Stimulated activated CD8-positive, alpha-beta memory T cell treated with anti-CD3 and anti-CD28 coated beads, Interleukin-4, amount 100 ng/mL, for 48 hours (primary cell): Measurements from ENCODE around the gene GRAP2.
"Not testable (repeated sequence)": the region's sequence is repeated elsewhere in the genome, so short reads cannot be mapped to it uniquely, and the experiment has no call there.

Experiments
- DNase-seq: peaks from one replicate; pipeline ENCODE4 v3.0.0-alpha.2; 2020

Gene GRAP2

DNA sequence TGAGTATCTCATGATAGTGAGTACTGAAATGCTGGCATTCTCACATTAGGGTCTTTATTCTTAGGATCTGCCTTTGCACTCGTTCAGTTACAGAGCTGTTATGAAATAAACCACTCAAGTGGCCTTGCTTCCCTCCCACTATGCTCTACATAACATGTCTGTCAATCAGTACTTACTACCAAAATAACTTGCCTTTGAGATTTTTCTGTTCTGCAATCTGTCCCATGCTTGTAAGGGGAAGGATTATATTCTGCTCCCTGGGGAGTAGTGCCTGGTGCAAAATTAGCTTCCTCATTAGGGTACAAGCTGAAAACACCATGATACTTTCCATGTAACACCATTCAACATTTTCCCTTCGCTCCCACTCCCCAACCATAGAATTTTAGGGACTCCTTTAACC lies 1.9 kb upstream of the GRAP2 start:
- no peak for DNase-seq

DNA sequence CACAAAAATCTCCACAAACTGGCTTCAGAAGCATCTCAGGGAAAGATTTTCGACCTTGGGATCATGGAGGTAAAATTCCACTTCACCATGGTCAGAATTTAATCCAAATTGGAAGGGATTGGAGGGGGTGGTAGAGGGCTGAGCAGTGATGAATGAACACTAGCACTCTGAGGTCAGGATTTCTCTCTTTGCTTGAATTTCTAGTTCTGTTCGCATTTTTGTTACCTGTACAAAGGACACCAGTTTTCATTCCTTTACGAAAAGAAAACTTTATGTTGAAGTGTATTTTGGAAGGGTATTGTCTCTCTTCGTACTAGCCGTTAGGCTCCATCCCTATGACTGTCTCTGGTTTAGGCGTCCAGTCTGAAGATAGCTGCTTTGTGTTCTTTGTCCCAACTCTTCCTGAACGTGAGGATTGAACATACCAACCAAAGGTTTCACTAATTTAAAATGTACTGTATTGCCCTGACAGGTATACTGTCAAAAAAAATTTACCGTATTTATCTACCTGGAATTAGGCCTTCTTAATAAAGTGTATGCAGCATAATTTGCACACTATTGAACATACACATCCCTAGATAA lies 772 bp downstream of the GRAP2 start:
- DNase-seq, result no peak

DNA sequence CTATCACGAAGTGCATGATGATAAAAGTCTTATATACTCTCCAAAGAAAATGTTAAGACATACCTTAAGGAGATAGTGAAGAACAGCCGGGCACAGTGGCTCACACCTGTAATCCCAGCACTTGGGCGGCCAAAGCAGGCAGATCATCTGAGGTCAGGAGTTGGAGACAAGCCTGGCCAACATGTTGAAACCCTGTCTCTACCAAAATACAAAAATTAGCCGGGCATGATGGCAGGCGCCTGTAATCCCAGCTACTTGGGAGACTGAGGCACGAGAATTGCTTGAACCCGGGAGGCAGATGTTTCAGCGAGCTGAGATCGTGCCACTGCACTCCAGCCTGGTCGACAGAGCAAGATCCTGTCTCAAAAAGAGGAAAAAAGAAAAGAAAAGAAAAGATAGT lies 3.1 kb downstream of the GRAP2 start:
- not testable (repeated sequence) for DNase-seq

DNA sequence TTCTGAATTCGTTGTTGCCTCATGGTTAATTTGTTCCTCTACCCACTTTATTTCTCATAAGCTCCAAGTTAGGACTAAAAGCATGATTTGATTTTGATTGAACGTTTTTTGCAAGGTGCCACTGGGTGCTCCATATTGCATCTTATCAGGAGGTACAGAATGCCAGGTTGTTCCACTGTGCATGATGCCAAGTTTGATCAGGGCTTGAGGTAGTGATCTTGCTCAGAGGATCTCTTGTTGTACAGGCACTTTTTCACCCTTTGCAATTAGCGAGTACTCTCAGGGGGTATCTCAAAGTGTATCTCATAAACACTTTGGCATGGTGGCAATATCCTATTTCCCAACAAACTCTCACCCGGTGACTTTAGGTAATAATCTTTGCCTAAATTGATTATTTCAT lies 4.0 kb downstream of the GRAP2 start:
- DNase-seq, result no peak

DNA sequence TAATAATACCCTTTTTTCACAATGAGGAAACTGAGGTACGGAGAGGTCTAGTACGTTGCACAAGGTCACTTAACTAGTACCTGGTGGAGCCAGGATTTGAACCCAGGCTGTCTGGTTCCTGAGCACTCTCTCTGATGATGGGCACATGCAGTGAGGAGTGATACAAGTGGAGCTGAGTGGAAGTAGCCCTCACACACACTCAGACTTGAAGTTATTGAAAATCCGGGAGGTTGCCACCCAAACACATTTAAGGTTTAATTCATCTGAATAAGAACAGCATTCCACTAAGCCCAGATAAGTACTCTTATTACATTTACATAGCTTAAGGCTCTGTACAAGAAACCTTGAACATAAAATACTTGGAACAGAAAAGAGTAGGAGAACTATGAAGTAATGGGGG lies 4.8 kb downstream of the GRAP2 start:
- DNase-seq, result peak; percentile 52

DNA sequence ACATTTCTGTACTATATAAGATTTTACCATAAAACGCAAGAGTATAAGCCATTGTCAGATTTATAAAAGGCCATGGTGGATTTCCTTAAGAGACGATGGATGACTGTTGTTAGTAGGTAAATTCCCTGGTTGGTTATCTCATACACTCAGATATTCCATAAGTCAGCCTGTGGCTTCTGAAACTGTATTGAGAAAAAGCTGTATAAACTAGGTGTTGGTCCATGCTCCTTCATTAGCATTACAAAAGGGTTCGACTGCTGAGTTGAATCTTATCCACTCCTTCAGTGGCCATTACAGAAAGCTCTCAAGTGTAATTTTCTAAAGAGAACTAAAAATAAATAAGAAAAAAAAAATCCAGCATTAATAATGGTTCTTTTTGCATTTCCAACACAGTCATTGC lies 5.3 kb downstream of the GRAP2 start:
- no peak for DNase-seq

DNA sequence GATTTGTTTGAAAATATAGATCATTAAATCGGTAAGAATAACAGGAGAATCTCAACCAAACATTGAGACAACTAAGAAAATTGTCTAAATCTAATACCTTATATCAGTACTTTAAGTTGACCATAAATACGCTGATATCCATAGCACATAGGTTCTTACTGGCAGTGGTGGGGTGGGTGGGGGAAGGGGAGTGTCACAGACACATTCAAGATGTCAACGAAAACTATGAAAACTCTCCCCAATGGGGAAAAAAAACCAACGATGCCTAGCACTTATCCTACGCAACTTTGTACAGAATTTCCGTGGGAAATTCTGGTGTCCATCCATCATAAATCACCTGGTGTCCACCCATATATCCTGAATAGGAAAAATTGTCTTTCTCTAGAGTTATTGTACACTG lies 6.2 kb downstream of the GRAP2 start:
- DNase-seq, result peak; percentile 45

DNA sequence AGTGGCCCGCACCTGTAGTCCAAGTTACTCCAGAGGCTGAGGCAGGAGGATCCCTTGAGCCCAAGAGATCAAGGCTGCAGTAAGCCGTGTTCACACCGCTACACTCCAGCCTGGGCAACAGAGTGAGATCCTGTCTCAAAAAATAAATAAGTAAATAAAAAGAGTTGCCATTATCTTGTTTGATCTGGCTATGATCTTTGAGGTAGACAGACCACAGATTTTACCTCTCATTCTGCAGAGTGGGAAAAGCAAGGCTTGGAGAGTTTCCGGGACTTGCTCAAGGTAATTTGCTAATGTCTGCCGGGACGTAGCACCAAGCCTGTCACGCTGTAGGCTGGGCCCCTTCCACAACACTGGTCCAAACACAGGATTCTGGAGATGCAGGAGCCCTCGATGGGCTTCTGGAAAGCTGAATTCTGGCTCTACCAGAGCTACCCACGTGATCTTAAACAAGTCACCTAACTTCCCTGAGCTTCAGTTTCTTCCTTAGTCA lies 6.8 kb downstream of the GRAP2 start:
- peak; percentile 44 for DNase-seq

DNA sequence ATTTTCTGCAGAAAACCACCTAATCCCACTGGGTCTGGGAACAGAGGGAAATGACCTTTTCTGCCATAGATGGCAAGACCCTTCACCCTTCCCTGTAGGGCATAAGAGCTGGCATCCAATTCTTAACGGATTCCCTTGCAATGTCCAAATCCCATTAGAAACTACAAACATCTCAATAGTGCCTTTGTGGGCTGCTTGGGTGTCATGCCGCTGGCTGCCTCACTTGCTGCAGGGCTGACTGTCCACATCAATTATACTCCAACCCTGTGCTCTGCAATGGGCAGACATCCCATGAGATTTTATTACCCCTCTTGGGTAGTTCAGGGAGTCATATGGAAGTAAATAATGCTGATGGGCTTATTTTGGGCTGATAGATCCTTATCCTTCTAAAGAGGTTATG lies 7.3 kb downstream of the GRAP2 start:
- no peak for DNase-seq

DNA sequence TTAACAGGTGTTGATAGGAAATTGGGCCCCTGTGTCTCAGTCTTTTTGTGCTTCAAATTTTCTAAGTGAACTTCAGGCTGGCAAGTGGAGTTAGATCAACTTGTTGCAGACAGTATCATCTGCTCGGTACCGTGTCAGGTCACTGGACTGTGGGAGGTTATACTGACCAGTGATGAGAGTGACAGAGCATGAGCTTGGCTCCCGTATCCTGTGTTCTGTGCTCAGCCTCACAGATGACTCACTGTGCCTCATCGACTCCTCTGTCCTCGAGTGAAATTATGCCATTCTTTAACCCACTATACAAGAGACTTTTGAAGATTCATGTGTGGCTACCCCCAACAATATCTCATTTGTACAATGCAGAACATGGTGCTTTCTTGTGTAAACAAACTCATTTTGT lies 7.9 kb downstream of the GRAP2 start:
- DNase-seq, result peak; percentile 61

DNA sequence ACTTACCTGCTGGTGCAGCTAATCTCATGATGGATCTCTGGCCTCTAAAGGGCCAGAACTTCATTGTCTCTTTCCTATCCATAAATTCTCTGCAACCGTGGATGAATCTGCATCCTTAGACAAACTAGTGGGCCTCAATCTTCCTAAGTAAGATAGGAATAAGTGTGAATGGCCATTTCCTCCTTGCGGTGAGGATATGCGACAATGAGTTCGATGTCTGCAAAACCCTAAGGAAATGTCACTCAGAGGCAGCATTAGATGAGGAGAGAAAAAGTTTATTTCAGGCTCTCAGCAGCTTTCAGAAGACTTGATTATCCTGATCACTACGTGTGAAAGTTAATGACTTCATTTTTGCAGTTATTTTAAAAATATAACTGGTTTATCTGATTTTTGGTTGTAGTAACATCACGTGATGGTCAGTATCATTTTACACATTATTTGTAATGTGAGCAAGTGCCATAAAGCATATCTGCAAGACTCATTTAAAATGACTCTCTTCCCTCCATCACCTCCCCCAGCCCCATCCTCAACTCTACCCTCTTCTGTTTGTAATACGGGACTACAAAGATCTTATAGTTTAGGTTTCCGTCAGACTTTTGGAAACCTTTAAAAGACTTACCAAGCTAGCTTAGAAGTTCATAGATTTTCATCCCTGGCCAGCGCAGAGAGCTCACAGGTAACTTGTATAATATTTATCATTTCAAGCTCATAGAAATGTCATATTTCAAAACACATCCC lies 10.2 kb downstream of the GRAP2 start:
- DNase-seq, result no peak

DNA sequence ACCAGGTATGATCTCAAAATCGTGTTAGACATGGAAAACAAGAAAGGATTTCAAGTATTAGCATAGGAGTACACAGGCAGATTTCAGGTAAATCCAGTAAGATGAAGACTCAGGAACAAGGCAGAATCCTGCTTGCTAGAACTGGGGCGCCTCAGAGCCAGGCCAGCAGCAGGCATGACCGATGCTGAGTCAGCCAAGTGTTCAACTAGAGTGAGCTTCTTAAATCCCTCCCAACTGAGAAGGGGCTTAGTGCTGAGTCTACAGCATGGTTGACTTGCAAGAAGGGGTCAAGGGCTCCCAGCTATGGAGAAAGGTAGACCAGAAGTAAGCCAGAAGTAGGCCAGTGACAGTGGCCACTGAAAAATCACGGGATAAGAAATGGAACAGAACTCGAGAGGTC lies 12.4 kb downstream of the GRAP2 start:
- DNase-seq, result peak; percentile 60

DNA sequence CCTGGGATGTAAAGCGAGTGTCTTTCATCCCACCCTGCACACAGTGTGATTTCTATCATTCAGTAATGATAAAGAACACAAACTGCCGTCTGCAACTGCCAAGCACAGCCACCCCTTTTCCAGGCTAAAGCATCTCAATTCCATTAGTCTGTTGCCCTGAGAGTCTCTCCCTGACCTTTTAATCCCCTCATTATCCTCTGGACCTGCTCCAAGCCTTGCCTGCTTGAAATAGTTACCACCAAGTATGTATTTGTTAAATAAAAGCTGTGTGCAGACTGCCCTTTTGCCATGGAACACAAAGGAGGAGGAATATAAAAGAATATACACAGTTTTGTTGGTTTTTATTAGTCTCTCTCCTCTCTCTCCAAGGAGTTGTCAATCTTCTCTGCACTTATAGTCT lies 13.0 kb downstream of the GRAP2 start:
- DNase-seq, result no peak

DNA sequence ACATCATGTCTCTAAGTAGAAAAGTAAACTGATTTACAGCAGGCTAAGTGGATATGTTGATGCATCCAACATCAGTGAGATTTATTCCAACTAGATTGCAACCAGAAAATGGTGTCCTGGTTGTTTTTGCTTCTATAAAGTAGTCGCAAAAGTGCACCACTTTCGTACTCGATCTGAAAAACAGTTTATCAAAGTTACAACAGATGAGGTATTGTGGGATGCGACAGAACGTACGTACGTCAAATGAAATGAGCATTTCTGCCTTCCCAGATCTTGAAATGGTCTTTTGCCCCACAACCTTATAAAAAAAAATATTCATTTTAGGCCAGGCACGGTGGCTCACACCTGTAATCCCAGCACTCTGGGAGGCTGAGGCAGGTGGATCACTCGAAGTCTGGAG lies 13.7 kb downstream of the GRAP2 start:
- DNase-seq, result no peak

DNA sequence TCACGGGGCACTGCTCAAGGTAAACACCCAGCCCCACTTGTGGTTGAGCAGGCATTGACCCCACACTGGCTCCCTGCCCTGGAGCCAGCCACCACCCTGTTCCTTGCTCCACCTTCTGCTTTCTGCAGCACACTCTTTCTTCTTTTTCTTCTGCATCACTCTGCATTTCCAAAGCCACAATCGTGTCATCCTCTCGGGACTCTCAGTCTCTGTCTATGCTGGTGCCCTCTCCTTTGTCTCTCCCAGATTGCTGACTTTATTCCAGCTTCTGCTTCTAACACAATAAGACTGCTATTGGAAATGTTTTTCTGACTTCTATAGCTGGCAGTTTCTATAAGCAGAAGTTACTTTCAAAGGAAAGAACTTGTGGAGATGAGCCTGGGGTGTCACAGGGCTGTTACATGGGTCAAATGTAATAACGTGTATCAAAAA lies 14.4 kb downstream of the GRAP2 start:
- DNase-seq, result no peak

DNA sequence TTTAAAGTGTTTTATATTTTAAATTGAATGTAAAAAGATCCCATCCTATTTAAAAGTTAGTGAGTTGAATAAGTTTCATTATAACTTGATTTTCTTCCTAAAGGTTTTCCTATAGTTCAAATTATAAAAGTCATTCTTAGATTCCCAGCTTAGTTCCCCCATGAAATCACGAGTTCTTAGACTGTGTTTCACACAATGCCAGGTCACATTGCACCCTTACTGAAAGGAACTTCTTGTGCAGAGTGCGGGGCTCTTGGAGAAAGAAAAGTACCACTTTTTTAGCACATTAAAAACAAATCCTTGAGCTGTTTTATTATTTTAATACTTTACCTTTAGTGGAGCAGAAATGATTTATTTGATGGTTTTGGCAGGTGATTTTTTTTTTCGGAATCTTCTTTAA lies 15.6 kb downstream of the GRAP2 start:
- DNase-seq, result no peak

DNA sequence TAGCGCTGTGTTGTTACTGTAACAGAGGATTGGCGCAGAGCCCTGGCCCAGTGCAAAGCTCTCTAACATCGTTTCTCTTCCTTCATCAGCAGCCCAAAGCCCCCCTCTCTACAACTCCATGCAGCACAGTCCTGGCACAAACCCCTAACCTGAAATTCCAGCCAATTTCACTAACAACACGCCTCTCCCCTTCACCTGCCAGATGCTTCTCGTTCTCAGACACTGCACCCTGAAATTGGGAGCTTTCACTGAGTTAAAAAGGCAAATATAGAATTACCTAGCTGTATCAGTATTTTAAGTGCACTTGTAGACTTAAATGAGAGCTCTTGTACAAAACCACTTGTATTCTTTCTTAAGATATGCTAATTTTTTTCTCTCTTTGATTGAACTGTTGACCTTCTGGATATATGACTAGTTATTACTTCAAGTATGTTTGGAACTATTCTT lies 16.3 kb downstream of the GRAP2 start:
- DNase-seq, result no peak

DNA sequence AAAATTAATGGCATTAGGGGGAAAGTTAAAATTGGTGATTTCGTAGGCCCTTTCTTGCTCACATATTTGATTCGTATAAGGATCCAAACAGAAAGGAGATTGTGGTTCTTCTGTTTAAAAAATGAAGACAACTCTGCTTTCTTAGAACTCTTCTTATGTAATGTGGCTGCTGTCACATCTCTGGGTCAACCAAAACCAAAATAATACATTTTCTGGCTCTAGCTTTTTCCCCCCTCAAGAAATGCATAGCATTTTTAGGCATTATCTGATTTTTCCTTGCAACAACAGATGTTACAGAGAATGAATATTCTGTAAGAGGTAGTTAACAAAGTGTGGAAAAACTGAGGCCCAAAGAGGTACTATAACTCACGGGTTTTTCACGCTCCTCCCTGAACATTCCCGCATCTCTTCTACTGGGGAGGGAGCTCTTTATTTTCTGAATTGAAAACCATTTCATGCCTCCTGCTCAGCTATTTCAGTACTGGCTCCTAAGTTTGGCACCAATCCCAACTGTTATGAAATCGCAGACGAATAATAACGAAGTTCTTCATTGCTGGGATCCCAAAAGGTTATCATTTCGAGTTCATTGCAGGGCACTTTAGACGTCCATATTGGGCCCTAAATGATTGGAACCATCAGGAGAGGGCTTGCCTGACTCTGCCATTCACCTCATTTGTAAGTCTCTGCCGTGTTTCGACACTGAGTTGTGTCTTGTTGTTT lies 17.1 kb downstream of the GRAP2 start:
- DNase-seq, result no peak

DNA sequence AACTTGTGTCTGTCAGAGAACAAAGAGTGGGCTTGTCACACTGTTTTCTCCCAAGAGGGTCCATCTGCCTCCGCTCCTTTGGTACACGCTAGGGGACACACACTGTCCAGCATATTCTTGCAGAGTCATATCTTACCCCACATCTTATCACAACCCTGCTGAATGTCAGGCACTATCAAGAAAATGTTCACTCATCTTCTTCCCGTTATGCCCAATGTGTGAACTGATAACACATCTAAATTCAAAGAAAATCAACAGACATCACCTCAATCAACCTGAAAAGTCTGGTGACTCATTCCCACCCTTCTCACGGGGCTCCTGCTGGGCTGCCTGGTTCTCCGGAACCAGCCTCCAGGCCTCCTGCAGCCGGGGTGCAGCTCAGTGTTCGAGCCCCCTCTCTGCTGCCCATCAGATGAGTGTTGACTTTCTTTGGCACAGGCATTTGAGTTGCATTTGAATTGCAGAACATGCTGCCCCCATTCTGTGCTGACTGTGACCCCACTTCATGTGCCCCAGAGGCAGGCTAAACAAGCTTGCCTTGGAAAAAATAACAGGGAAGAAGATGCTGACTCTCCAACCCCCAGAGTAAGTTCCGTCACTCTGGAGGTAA lies 19.4 kb downstream of the GRAP2 start:
- peak; percentile 79 for DNase-seq

DNA sequence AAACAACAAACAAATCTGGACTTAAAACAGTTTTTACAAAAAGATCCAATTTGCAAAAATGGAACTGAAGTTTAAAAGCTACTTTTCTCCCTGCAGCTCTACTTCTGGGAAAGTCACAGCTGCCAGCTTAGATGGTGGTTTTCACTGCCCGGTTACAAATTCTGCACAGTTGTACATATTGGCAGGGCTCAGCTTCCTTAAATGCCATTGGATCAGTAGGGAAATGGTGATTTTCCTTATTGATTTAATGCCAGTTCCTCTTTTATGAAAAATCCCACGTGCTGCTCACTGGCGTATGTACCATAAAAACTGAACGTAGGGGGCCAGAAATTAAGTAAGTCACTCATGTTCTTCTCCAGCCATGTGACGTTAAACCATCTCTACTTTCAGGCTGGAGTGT lies 22.8 kb downstream of the GRAP2 start:
- DNase-seq, result no peak

DNA sequence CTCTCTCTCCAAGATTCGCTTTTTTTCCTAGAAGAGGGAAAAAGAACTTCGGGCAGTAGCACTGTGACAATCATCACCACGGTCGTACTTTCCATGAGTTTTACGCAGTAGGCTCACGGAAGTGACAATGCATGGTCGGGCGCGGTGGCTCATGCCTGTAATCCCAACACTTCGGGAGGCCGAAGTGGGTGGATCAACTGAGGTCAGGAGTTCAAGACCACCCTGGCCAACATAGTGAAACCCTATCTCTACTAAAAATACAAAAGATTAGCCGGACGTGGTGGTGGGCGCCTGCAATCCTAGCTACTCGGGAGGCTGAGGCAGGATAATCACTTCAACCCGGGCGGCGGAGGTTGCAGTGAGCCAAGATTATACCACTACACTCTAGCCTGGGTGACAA lies 23.4 kb downstream of the GRAP2 start:
- peak; percentile 53 for DNase-seq

DNA sequence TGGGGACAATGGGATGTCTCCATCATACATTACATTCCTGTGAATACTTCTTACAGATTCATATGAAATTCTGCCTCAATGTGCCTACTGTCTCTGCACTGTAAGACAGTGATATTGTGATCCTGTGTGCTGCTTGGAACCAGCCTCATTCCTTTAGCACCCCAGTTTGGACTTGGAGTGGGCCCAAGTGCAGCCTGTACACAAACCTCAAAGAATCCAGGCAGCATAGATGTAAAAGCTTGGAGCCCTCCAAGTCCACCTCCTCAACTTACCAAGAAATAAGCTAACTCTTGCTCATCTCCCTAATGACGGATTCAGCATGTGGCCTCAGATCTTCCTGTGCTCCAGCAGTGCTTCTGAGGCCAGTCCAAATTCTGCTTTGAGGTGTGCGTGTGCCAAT lies 24.4 kb downstream of the GRAP2 start:
- peak; percentile 30 for DNase-seq

DNA sequence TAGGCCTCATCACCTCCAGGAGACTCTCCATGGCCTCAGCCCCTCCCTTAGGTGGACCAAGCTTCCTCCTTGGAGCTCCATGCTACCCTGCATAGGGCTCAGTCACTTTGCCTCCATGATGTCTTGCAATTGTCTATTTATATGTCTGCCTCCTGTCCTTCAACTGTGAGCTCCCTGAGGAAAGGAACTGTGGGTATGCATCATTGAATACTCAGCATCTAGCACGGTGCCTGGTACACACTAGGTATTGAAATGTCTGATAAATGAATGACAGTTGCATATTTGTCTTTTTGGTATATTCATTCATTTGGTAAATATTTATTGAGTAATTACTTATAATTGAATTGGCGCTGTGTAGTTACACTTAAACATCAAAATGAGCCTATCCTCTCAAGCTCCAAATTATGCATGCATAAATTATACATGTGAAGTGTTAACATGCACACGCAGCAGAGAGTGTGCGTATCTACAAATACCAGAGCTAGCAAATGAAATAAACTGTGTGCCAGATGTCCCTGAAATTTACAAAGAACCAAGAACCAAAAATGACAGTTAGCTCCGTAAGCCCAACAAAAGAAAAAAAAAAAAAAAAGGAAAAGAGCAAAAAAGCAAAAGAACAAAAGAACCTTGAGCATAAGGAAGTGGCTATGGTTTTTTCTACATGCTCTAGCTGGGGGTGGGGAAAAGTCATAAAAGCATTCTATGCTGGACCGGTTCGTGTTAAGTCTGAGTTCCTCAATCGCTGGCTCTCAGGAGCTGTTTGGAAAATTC lies 25.2 kb downstream of the GRAP2 start:
- no peak for DNase-seq
